ENCODE results near the gene ZNF557. TPM values are rescaled to one million over a fixed set of nuclear protein-coding genes. Genes with fewer than 3 reads are reported as not detected.

The ZNF557 gene
- total RNA-seq, 1 experiment from 2014 or later, result 7.8 TPM

DNA sequence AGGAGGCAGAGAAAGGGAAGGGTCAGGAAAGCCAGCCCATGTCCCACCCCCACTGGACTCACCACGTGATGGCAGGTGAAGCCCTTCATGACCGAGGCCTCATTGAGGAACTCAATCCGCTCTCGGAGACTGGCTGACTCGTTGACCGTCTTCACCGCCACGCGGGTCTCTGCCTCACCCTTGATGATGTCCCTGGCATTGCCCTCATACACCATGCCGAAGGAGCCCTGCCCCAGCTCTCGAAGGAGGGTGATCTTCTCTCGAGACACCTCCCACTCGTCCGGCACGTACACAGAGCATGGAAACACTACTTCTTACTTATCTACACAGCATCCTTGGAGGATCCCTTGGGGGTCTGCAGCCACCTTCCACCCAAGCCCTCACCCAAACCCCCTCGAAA, 55.7 kb downstream of the ZNF557 start:
- no peak overlapping the region for H3K27ac ChIP-seq (ENCODE audit: low read depth, low read length)
- no peaks in the 10 kb centered on the region for H3K27me3 ChIP-seq (ENCODE audit: insufficient read depth, low read length)
- intact Hi-C loops (cut with micrococcal nuclease), result no loop called here
- no peak overlapping the region for H3K4me2 ChIP-seq (ENCODE audit: low read length)
- TF ChIP-seq, protein P1, sequence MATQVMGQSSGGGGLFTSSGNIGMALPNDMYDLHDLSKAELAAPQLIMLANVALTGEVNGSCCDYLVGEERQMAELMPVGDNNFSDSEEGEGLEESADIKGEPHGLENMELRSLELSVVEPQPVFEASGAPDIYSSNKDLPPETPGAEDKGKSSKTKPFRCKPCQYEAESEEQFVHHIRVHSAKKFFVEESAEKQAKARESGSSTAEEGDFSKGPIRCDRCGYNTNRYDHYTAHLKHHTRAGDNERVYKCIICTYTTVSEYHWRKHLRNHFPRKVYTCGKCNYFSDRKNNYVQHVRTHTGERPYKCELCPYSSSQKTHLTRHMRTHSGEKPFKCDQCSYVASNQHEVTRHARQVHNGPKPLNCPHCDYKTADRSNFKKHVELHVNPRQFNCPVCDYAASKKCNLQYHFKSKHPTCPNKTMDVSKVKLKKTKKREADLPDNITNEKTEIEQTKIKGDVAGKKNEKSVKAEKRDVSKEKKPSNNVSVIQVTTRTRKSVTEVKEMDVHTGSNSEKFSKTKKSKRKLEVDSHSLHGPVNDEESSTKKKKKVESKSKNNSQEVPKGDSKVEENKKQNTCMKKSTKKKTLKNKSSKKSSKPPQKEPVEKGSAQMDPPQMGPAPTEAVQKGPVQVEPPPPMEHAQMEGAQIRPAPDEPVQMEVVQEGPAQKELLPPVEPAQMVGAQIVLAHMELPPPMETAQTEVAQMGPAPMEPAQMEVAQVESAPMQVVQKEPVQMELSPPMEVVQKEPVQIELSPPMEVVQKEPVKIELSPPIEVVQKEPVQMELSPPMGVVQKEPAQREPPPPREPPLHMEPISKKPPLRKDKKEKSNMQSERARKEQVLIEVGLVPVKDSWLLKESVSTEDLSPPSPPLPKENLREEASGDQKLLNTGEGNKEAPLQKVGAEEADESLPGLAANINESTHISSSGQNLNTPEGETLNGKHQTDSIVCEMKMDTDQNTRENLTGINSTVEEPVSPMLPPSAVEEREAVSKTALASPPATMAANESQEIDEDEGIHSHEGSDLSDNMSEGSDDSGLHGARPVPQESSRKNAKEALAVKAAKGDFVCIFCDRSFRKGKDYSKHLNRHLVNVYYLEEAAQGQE (IDR thresholded peaks at IDR 0.05; ENCODE audit: low read depth), result no peak
- TF ChIP-seq RAD21 (IDR thresholded peaks at IDR 0.05; ENCODE audit: low read depth) (no peak), CBX3 (IDR thresholded peaks at IDR 0.05; ENCODE audit: low read depth) (no peak), EZH2 (IDR thresholded peaks at IDR 0.05) (no peak), ZNF274 (IDR thresholded peaks at IDR 0.05; ENCODE audit: low read depth, low read length) (no peak), EZH2phosphoT487 (IDR thresholded peaks at IDR 0.05; ENCODE audit: borderline replicate concordance) (no peak), SRF (IDR thresholded peaks at IDR 0.05; ENCODE audit: low read depth) (no peak), TCF7L2 (IDR thresholded peaks at IDR 0.05; ENCODE audit: borderline replicate concordance, extremely low read depth, insufficient read depth, insufficient read length) (no peak), YY1 (IDR thresholded peaks at IDR 0.05; ENCODE audit: extremely low read depth, insufficient replicate concordance, low read depth, low read length) (no peak)
- H2AFZ ChIP-seq (ENCODE audit: low read depth, low read length, poor library complexity, severe bottlenecking), result no peak overlapping the region
- H3K79me2 ChIP-seq (ENCODE audit: insufficient read depth, low read length), result no peaks in the 10 kb centered on the region
- H3K36me3 ChIP-seq (ENCODE audit: control insufficient read depth in 1 of 2, insufficient read depth in 2 of 2, low read length in 2 of 2), result 0 out of 4 replicates have a peak, but pooled peaks cover 0 to 8% of the 10 kb centered on the region in 2 experiments
- no peaks in the 10 kb centered on the region for H3K9me2 ChIP-seq (ENCODE audit: insufficient read depth)
- H3K9me3 ChIP-seq (ENCODE audit: control insufficient read depth in 1 of 2, insufficient read depth in 1 of 2, low read depth in 1 of 2, low read length in 2 of 2), result no peaks in the 10 kb centered on the region
- no peak overlapping the region for H3K4me3 ChIP-seq (replicated peaks in 1 of 2; ENCODE audit: low read depth in 1 of 2, low read length in 2 of 2)
- no peaks in the 10 kb centered on the region for H4K20me1 ChIP-seq (ENCODE audit: insufficient read depth)
- CTCF ChIA-PET, result no interaction called here
- POLR2A ChIA-PET, result no interaction called here
- H3K9ac ChIP-seq (ENCODE audit: low read length), result no peak overlapping the region
- no peak for ATAC-seq
- no TSS peak for BruUV-seq (replicated peaks)
- RAD21 ChIA-PET (ENCODE audit: low non-redundant PET in 1 of 2, low total read pairs in 2 of 2, uncharacterized antibody in 2 of 2, unreplicated experiment in 2 of 2), result no interaction called here
- no peaks in the 10 kb centered on the region for H3K4me1 ChIP-seq (ENCODE audit: control insufficient read depth in 1 of 2, insufficient read depth in 2 of 2, low read length in 2 of 2)
- no peak for DNase-seq (ENCODE audit: low read depth, low spot score)
